Measurements from ENCODE around the gene CAMK1D. TPM values are rescaled to one million over a fixed set of nuclear protein-coding genes. Genes with fewer than 3 reads are reported as not detected.

The CAMK1D gene
- total and polyA plus RNA-seq, 2 of the 4 experiments (the other 2 are of a cell fraction), result 5.0 to 5.3 TPM

DNA sequence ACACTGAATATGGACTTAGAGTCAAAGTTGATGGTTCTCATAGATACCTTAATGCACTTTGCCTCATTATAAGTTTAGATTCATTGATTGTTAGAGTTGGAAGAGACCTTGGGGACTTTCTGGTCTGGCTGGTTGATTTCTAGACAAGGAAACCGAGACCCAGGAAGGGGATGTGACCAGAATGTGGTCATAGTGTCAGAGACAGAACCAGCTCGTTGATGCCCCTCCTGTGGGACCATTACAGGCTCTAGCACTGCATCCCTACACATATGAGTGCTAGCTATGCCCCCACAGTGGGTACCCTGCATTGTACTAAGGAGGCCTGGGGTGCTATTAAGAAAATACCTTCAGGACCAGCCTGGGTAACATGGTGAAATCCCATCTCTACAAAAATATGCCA, 306.6 kb downstream of the CAMK1D start:
- Histone ChIP-seq H4K20me1 (ENCODE audit: insufficient read depth, low read length) (no peaks in the 10 kb centered on the region), H3K27me3 (ENCODE audit: control insufficient read depth, insufficient read depth, low read length) (peaks cover 2% of the 10 kb centered on the region; the same call in 1 of the 2 replicates), H3K9ac (ENCODE audit: low read depth, low read length) (no peak overlapping the region), H3K79me1 (ENCODE audit: low read depth in 1 of 2, low read length in 2 of 2) (no peaks in the 10 kb centered on the region), H3K4me1 (ENCODE audit: control insufficient read depth, insufficient read depth, low read length) (no peaks in the 10 kb centered on the region), H2AK5ac (ENCODE audit: low read depth, low read length) (no peak overlapping the region), H3K27ac (ENCODE audit: insufficient read depth, low read length) (no peak overlapping the region), H2AK9ac (replicated peaks; ENCODE audit: low read depth, low read length, poor library complexity) (no peak overlapping the region), H3K4me3 (ENCODE audit: insufficient read depth, low read depth, low read length) (no peak overlapping the region), H3K23ac (ENCODE audit: low read depth, low read length) (no peak overlapping the region), H3K9me3 (ENCODE audit: control insufficient read depth, insufficient read depth, low read length) (peaks cover 5% of the 10 kb centered on the region; the same call in 1 of the 2 replicates), H3K4me2 (ENCODE audit: low read depth, low read length) (no peak overlapping the region), H4K8ac (ENCODE audit: low read depth in 2 of 2, low read length in 2 of 2) (no peak overlapping the region), H3K36me3 (ENCODE audit: control insufficient read depth, insufficient read depth, low read length) (no peaks in the 10 kb centered on the region), H3K4ac (ENCODE audit: low read depth, low read length) (no peak overlapping the region), H3K18ac (ENCODE audit: low read depth, low read length) (no peak overlapping the region), H2AFZ (replicated peaks; ENCODE audit: low read length, poor library complexity) (no peak overlapping the region), H3K9me1 (ENCODE audit: insufficient read depth, low read length) (no peaks in the 10 kb centered on the region), H2BK20ac (ENCODE audit: low read depth, low read length) (no peak overlapping the region), H2BK5ac (ENCODE audit: low read depth, low read length, poor library complexity, severe bottlenecking) (no peak overlapping the region), H3K14ac (replicated peaks; ENCODE audit: low read depth, low read length) (no peak overlapping the region), H2BK120ac (ENCODE audit: low read depth, low read length) (no peak overlapping the region), H2BK15ac (ENCODE audit: low read depth, low read length) (no peak overlapping the region), H4K91ac (ENCODE audit: insufficient read depth, low read depth, low read length) (no peak overlapping the region), H3K56ac (ENCODE audit: extremely low read depth, insufficient read depth, low read length) (no peak overlapping the region), H4K5ac (ENCODE audit: low read depth, low read length) (no peak overlapping the region)
- CTCF ChIA-PET, result interaction anchor here (0.5 to 2.4 kb wide), 18 partner anchors 10 to 441 kb away, joined by 3 to 10 read pairs (median 4); no protein-coding TSS in a partner anchor
- ATAC-seq (ENCODE audit: low read depth) (no peak), DNase-seq (no peak)
- in situ Hi-C loops (cut with MboI; ENCODE audit: low sequenced_read_pairs) (no loop called here), intact Hi-C loops (cut with micrococcal nuclease) (loop anchor here (1.0 to 2.0 kb wide), 2 partner anchors 307 to 392 kb away; partner anchors contain the start of gene CAMK1D), dilution Hi-C loops (cut with HindIII; ENCODE audit: low sequenced_read_pairs, unreplicated experiment) (no loop called here)
- WGBS, 2 experiments (ENCODE audit: extremely low coverage in 2 of 2, insufficient read length in 1 of 2), result no CpG with 5 or more reads among the region's 2 CpGs
- no TSS peak for BruUV-seq (replicated peaks)
- POLR2A ChIA-PET (ENCODE audit: unreplicated experiment), result no interaction called here
- no peak for TF ChIP-seq CEBPB (IDR thresholded peaks at IDR 0.05; ENCODE audit: low read depth, low read length)
- TF ChIP-seq RCOR1 (IDR thresholded peaks at IDR 0.05; ENCODE audit: insufficient replicate concordance, low read length), result no peak
- TF ChIP-seq RFX5 (IDR thresholded peaks at IDR 0.05; ENCODE audit: low read depth, low read length), result no peak
- TF ChIP-seq CHD1 (IDR thresholded peaks at IDR 0.05; ENCODE audit: low read depth, low read length), result no peak
- no peak for TF ChIP-seq NFE2L2 (IDR thresholded peaks at IDR 0.05; ENCODE audit: low read depth, low read length)
- no peak for TF ChIP-seq FOS (IDR thresholded peaks at IDR 0.05; ENCODE audit: low read depth, low read length)

Data from IMR-90 (cell line).